ENCODE measurements around the gene SCNN1G. TPM values are rescaled to one million over a fixed set of nuclear protein-coding genes. Genes with fewer than 3 reads are reported as not detected.
A peak's percentile ranks its signal among the peaks of the same experiment; 100 is the strongest.

The SCNN1G gene, protein sequence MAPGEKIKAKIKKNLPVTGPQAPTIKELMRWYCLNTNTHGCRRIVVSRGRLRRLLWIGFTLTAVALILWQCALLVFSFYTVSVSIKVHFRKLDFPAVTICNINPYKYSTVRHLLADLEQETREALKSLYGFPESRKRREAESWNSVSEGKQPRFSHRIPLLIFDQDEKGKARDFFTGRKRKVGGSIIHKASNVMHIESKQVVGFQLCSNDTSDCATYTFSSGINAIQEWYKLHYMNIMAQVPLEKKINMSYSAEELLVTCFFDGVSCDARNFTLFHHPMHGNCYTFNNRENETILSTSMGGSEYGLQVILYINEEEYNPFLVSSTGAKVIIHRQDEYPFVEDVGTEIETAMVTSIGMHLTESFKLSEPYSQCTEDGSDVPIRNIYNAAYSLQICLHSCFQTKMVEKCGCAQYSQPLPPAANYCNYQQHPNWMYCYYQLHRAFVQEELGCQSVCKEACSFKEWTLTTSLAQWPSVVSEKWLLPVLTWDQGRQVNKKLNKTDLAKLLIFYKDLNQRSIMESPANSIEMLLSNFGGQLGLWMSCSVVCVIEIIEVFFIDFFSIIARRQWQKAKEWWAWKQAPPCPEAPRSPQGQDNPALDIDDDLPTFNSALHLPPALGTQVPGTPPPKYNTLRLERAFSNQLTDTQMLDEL
- not detected in 2 replicates for total RNA-seq (2011; cell fraction: chromatin; rRNA removed; ENCODE audit: low replicate concordance)
- total RNA-seq (2011; cell fraction: nucleolus; rRNA removed) = not detected in 2 replicates
- not detected in 2 replicates for total RNA-seq (2011; cell fraction: nucleoplasm; rRNA removed)
- not detected in 2 replicates for total RNA-seq (2014; rRNA removed)
- not detected in 2 replicates for total RNA-seq (2014; rRNA removed; fragmentation: Illumina TruSeq; extraction: Trizol)
- total RNA-seq (2015; rRNA removed; fragmentation: Illumina TruSeq; extraction: Trizol) = not detected in 2 replicates
- total RNA-seq (2021) = 0.04 TPM in 1 of 2 replicates, not detected in the other
- not detected in 2 replicates for polyA plus RNA-seq (2011; rRNA removed)
- not detected in 2 replicates for polyA plus RNA-seq (2011; cell fraction: cytosol; rRNA removed)
- not detected in 2 replicates for polyA plus RNA-seq (2011; cell fraction: nucleus; rRNA removed)
- polyA plus RNA-seq (2012) = not detected in 2 replicates
- polyA plus RNA-seq (2014; fragmentation: Illumina TruSeq; extraction: Trizol) = not detected in 2 replicates
- not detected for polyA plus RNA-seq (2014; fragmentation: Nextera tagmentation; extraction: Ambion mirVana)
- not detected in 2 replicates for polyA plus RNA-seq (2014; rRNA removed)
- polyA minus RNA-seq (2011; rRNA and poly(A)+ RNA removed) = not detected in 2 replicates
- polyA minus RNA-seq (2011; cell fraction: cytosol; rRNA and poly(A)+ RNA removed) = not detected in 2 replicates
- polyA minus RNA-seq (2011; cell fraction: nucleus; rRNA and poly(A)+ RNA removed) = not detected in 2 replicates
- percentile 3 among the genes with signal in this experiment for Bru-seq, nascent RNA
- BruChase-seq, experiment 1, labeled RNA remaining after a 2-hour chase = not detected
- percentile 6 among the genes with signal in this experiment for BruChase-seq, experiment 2, labeled RNA remaining after a 6-hour chase
- long read RNA-seq, experiment 1 = 0 reads
- long read RNA-seq, experiment 2 = 0 reads
- long read RNA-seq, experiment 3 = 0 reads

DNA sequence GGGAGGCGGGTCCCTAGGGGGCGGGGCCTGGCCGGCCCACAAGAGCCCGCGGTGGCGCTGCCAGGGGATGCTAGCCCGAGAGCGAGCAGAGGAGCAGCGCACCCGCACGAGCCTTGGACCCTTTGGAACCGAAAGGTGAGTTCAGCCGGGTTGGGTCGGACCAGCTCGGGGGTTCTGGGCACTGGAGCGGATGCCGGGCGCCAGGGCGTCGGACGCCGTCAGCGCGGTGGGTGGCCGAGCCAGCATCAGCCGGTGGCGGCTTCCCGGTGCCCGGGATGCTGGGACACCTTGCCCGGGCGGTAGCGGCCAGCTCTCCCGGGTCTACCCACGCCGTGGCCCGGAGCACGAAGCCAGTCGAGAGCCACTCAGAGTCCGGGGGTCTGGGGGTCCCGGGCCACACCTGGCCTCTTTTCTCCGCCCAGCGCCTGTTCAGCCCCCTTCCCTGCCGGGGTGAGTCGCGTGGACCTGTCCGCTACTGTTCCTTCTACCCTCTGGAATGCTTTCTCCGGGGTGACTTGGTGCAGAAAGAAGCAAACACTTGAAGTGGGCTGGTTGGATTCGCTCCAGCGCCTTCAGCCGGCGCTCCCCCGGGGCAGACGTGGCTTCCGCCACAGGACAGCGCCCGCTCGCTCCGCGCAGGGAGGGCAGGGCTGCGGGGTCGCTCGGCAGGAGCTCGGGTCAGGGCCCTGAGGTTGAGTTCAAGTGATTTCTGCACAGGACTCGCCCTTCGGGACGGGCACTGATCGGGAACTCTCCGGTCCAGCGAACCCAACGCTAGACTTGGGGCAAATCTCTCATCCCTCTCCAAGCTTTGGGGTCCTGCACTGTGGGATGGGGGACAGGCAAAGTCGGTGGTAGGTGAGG is at the start of gene SCNN1G:
Gene SCNN1G, plus strand, starts transcription at position 67 of the 864 bp plus-strand sequence. CDS start 3,527 bp downstream, outside the sequence.
- Histone ChIP-seq H3K4me1 (replicated peaks in 1 of 2; ENCODE audit: control insufficient read depth in 2 of 2, insufficient read depth in 2 of 2, low read length in 2 of 2) (peaks cover 0 to 13% of the 10 kb centered on the region in 2 experiments; a peak in 2 of 5 replicates), H3K4me2 (ENCODE audit: insufficient read depth, low read length) (no peak within 1 kb of the TSS), H4K20me1 (replicated peaks; ENCODE audit: control insufficient read depth, insufficient read depth, low read length) (peaks cover 3% of the 10 kb centered on the region; the same call in 1 of the 2 replicates), H3K9ac (ENCODE audit: insufficient read depth in 1 of 2, low read depth in 2 of 2, low read length in 2 of 2) (no peak within 1 kb of the TSS; a peak in 1 of 4 replicates), H3K27ac (ENCODE audit: extremely low read depth, low read depth, low read length) (no peak within 1 kb of the TSS), H2AFZ (ENCODE audit: low read depth, low read length) (no peak within 1 kb of the TSS; the same call in 1 of the 2 replicates), H3K27me3 (ENCODE audit: control insufficient read depth in 2 of 2, insufficient read depth in 2 of 2, low read length in 2 of 2) (peaks cover 20 to 30% of the 10 kb centered on the region in 2 experiments; a peak in 4 of 5 replicates), H3K9me3 (replicated peaks; ENCODE audit: control insufficient read depth, insufficient read depth, low read depth, low read length) (no peaks in the 10 kb centered on the region), H3K79me2 (ENCODE audit: control insufficient read depth, insufficient read depth, low read length) (no peaks in the 10 kb centered on the region), H3K36me3 (ENCODE audit: control insufficient read depth, insufficient read depth, low read length) (no peaks in the 10 kb centered on the region), H3K9me1 (ENCODE audit: control insufficient read depth, insufficient read depth, low read length) (no peaks in the 10 kb centered on the region), H3K4me3 (no peak within 1 kb of the TSS)
- in situ Hi-C loops (cut with MboI) = loop anchor here (10.0 kb wide), 1 partner anchor 252 kb away; no protein-coding TSS in a partner anchor
- TF ChIP-seq, protein P1, sequence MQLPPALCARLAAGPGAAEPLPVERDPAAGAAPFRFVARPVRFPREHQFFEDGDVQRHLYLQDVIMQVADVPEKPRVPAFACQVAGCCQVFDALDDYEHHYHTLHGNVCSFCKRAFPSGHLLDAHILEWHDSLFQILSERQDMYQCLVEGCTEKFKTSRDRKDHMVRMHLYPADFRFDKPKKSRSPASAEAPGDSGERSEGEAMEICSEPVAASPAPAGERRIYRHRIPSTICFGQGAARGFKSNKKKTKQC (CRISPR knock-in tag; IDR thresholded peaks at IDR 0.05) = no peak
- TF ChIP-seq, protein P2, sequence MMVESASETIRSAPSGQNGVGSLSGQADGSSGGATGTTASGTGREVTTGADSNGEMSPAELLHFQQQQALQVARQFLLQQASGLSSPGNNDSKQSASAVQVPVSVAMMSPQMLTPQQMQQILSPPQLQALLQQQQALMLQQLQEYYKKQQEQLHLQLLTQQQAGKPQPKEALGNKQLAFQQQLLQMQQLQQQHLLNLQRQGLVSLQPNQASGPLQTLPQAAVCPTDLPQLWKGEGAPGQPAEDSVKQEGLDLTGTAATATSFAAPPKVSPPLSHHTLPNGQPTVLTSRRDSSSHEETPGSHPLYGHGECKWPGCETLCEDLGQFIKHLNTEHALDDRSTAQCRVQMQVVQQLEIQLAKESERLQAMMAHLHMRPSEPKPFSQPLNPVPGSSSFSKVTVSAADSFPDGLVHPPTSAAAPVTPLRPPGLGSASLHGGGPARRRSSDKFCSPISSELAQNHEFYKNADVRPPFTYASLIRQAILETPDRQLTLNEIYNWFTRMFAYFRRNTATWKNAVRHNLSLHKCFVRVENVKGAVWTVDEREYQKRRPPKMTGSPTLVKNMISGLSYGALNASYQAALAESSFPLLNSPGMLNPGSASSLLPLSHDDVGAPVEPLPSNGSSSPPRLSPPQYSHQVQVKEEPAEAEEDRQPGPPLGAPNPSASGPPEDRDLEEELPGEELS (CRISPR knock-in tag; IDR thresholded peaks at IDR 0.05; ENCODE audit: borderline replicate concordance) = no peak
- TF ChIP-seq CHD2 (IDR thresholded peaks at IDR 0.05; ENCODE audit: low read depth, low read length) (no peak), NFE2L1 (tag; IDR thresholded peaks at IDR 0.05; ENCODE audit: borderline replicate concordance, low read depth) (no peak), KDM1A (IDR thresholded peaks at IDR 0.05) (no peak), E2F3 (CRISPR knock-in tag; IDR thresholded peaks at IDR 0.05) (no peak), TFAM (CRISPR knock-in tag; conservative IDR thresholded peaks at IDR 0.05) (no peak), ZEB2 (IDR thresholded peaks at IDR 0.05) (0 out of 2 replicates have a peak, but pooled peaks have one; percentile 1)
- intact Hi-C loops (cut with micrococcal nuclease) = loop anchor here (1.0 kb wide), 1 partner anchor 251 kb away; no protein-coding TSS in a partner anchor
- ATAC-seq = no peak; the same call in 2 of the 3 replicates
- DNase-seq (ENCODE audit: extremely low read depth in 1 of 4, low spot score in 3 of 4) = no peak
- 49% methylated on average over 60 of the region's 71 CpGs for WGBS (ENCODE audit: insufficient coverage, low coverage, missing lambda C conversion rate)
- ChIA-PET CTCF (ENCODE audit: low intra/inter-chr PET ratio) (interaction anchor here (1.1 to 2.3 kb wide), 2 partner anchors 252 to 374 kb away, joined by 4 to 21 read pairs; partner anchors contain the start of genes EARS2 and UBFD1), POLR2A (interaction anchor here (0.6 to 1.3 kb wide), 4 partner anchors 8 to 149 kb away, joined by 3 to 4 read pairs (median 3); no protein-coding TSS in a partner anchor)
- FAIRE-seq = no peak
- BruUV-seq (replicated peaks) = no TSS peak
